Nephron progenitor cell (in vitro differentiated cells): ENCODE data around the gene MEPE.
A peak's percentile ranks its signal among the peaks of the same experiment; 100 is the strongest.

Source experiments
- DNase-seq: peaks from one replicate; pipeline ENCODE4 v3.0.0; 2021
- H3K27ac Mint-ChIP-seq: 2 replicates; pipeline ENCODE4 v1.8.0; 2021; ENCODE audit warnings: mild to moderate bottlenecking, moderate library complexity, mixed read lengths
- H3K27me3 Mint-ChIP-seq: 2 replicates; pipeline ENCODE4 v1.8.0; 2021; ENCODE audit warnings: mild to moderate bottlenecking, low read depth, mixed read lengths; ENCODE audit not compliant: poor library complexity
- H3K36me3 Mint-ChIP-seq: 2 replicates; pipeline ENCODE4 v1.8.0; 2021; ENCODE audit warnings: low read depth, mixed read lengths
- H3K4me1 Mint-ChIP-seq: 2 replicates; pipeline ENCODE4 v1.8.0; 2021; ENCODE audit warnings: mixed read lengths
- H3K4me3 Mint-ChIP-seq: 2 replicates; pipeline ENCODE4 v1.8.0; 2021; ENCODE audit warnings: mild to moderate bottlenecking, moderate library complexity, mixed read lengths
- H3K9me3 Mint-ChIP-seq: 2 replicates; pipeline ENCODE4 v1.8.0; 2021; ENCODE audit warnings: mild to moderate bottlenecking, moderate library complexity, mixed read lengths
- CTCF ChIP-seq: fragments of 200-600 bp; sonication (generic); IDR thresholded peaks from 2 replicates; pipeline ENCODE4 v1.5.0; 2021; ENCODE audit warnings: antibody characterized with exemption

MEPE gene

DNA sequence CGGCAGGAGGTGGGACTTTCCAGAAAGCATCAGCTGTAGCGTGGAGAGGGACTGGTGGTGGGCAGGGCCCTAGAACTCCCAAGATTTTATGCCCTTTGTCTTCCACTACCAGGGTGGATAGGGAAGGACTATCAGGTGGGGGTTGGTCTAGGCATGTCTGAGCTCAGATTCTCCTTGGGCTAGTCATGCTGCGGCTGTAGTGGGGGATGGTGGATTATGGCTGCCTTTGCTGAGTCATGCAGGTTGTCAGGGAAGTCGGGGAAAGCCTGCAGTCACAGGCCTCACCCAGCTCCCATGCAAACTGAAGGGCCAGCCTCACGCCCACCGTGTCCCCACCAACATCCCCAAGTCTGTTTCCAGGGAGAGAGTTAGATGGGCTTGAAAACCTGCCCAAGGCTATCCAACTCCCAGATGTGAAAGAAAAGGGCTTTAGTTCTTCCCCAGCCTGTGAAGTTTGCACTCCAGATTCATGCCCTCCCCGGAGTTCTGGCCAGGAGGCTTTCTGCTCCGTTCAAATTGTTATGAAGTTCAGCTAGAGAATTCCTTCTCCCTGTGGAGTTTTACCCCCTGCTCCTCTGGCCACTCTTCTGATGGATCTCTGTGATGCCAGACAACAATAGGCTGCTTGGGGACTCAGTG lies 13.4 kb upstream of the MEPE start:
- Mint-ChIP-seq H3K27ac (peak overlapping the region; percentile 95), H3K9me3 (peaks cover 41% of the 10 kb centered on the region), H3K27me3 (peaks cover 6% of the 10 kb centered on the region)

DNA sequence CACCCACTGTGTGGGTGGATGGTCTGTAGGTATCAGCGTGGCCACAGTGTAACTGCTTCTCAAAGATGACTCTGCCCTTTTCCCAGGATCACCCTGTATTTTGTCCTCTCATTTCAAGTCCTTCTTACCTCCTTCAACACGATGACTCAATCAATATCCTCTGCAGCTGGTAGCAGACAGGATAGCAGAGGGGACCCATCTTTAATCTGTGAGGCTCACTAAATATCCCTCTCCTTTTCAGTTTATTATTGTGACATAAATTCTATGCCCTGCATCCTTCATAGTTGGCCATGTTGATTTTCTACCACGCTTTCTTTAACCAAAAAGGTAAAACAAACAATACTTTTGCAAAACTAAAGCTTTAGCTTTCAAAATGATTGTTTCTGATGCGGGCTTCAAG lies 9.6 kb upstream of the MEPE start:
- no peak for TF ChIP-seq CTCF

More for the DNA sequence above, 13.4 kb upstream of the MEPE start:
- no peak for DNase-seq
- TF ChIP-seq CTCF = no peak
- Mint-ChIP-seq H3K4me1 (peaks cover 13% of the 10 kb centered on the region), H3K36me3 (no peaks in the 10 kb centered on the region), H3K4me3 (no peak overlapping the region)

DNA sequence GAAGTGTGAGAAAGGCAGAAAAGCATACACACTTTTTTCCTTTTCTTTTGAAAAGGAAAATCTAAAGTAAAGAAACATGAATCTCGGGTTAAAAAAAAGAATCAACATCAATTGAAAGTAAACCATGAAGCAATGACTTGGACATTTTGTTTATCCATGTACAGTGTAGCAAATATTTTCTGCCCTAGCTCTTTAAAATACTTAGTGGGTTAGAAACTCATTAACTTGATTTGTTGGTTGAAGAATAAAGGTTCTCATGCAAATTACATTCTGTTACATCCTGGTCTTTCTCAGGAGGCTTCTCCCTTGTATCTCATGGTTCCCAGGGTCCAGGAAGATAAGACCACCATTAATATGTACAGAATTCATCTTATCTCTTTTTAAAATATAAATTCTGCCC lies 9.0 kb upstream of the MEPE start:
- Mint-ChIP-seq H3K27ac (no peak overlapping the region), H3K9me3 (peaks cover 9% of the 10 kb centered on the region), H3K4me1 (peaks cover 13% of the 10 kb centered on the region), H3K27me3 (peaks cover 6% of the 10 kb centered on the region), H3K36me3 (no peaks in the 10 kb centered on the region), H3K4me3 (no peak overlapping the region)
- no peak for DNase-seq
- no peak for TF ChIP-seq CTCF

More for the DNA sequence above, 9.6 kb upstream of the MEPE start:
- Mint-ChIP-seq H3K36me3 (no peaks in the 10 kb centered on the region), H3K4me1 (peaks cover 13% of the 10 kb centered on the region), H3K27me3 (peaks cover 6% of the 10 kb centered on the region), H3K4me3 (no peak overlapping the region), H3K27ac (no peak overlapping the region), H3K9me3 (peaks cover 11% of the 10 kb centered on the region)
- no peak for DNase-seq

DNA sequence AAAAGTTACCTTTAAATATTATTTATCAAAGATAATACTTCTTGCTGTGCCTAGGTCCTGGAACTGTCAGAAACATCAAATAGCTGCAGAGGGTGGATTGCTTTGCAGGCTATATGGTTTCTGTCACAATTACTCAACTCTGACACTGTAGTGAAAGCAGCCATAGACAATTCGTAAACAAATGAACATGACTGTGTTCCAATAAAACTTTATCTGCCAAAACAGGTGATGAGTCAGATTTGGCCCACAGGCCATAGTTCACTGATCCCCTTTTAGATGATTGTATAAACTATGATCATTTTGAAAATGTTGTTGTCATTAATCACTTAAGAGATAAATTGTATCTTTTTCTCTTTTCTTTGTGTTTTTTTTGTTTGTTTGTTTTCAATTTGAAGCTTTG lies 8.4 kb upstream of the MEPE start:
- no peak for TF ChIP-seq CTCF
- DNase-seq = no peak
- Mint-ChIP-seq H3K4me3 (no peak overlapping the region), H3K27ac (no peak overlapping the region), H3K27me3 (peaks cover 6% of the 10 kb centered on the region), H3K4me1 (peaks cover 8% of the 10 kb centered on the region), H3K9me3 (peaks cover 6% of the 10 kb centered on the region), H3K36me3 (no peaks in the 10 kb centered on the region)

DNA sequence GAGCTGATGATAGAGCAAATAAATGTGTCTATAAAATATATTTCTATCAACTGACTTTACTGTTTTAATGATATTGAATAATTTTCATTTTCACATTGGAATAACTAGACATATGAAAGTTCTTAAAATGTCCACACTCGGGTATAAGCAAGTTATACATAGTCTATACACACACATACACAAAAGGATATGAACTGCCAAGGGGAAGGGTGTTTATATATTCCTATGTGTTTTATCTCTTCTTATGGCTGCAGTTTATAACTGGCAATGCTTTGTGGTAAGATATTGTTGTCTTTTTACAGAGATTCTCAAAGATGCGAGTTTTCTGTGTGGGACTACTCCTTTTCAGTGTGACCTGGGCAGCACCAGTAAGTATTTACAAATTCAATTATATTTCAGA lies 1.6 kb downstream of the MEPE start:
- no peaks in the 10 kb centered on the region for H3K9me3 Mint-ChIP-seq
- peaks cover 7% of the 10 kb centered on the region for H3K27me3 Mint-ChIP-seq
- DNase-seq = no peak
- H3K4me1 Mint-ChIP-seq = peaks cover 5% of the 10 kb centered on the region
- H3K4me3 Mint-ChIP-seq = no peak overlapping the region
- no peak for TF ChIP-seq CTCF
- H3K36me3 Mint-ChIP-seq = no peaks in the 10 kb centered on the region
- H3K27ac Mint-ChIP-seq = no peak overlapping the region

DNA sequence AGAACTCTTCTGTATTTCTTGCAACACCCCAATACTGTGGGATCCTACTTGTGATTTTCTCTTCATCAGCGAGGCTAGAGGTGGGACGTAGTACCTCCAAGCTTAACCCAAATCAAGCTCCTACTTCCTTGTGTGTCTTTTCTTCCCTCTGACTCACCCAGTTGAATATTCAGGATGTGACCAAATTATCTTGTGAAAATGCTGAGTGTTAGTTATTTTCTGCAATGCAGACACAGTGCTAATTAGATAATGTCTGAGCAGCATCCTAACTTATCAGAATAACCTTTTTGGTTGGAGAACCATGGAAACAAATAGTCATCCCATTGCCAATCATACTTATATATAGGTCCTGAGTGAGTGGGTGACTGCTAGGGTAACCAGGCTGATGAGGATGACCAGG lies 2.4 kb downstream of the MEPE start:
- Mint-ChIP-seq H3K36me3 (no peaks in the 10 kb centered on the region), H3K4me1 (peaks cover 5% of the 10 kb centered on the region), H3K9me3 (no peaks in the 10 kb centered on the region), H3K4me3 (no peak overlapping the region), H3K27me3 (peaks cover 6% of the 10 kb centered on the region), H3K27ac (peak overlapping the region; percentile 62)
- no peak for DNase-seq
- TF ChIP-seq CTCF = no peak
